GM19193 (cell line): ENCODE data around the gene ZBTB44.

Source experiments
- POLR2A ChIP-seq: IDR thresholded peaks from 4 replicates; pipeline ENCODE4 v1.6.1; 2011; ENCODE audit not compliant: insufficient read depth, insufficient read length; ENCODE audit errors: extremely low read depth

The ZBTB44 gene

GRCh38 chr11:130212431-130212961, 102.2 kb downstream of the ZBTB44 start:
- no peak for TF ChIP-seq POLR2A

- TF ChIP-seq POLR2A = no peak
Observed at GRCh38 chr11:130211781-130212401, 102.8 kb downstream of the ZBTB44 start.

- TF ChIP-seq POLR2A = no peak
Observed at GRCh38 chr11:130211144-130211543, 103.6 kb downstream of the ZBTB44 start.

GRCh38 chr11:130209954-130210854, 104.5 kb downstream of the ZBTB44 start:
- no peak for TF ChIP-seq POLR2A

- TF ChIP-seq POLR2A = no peak
Observed at GRCh38 chr11:130209128-130209932, 105.4 kb downstream of the ZBTB44 start.

- no peak for TF ChIP-seq POLR2A
Observed at GRCh38 chr11:130208241-130209127, 106.2 kb downstream of the ZBTB44 start.

- TF ChIP-seq POLR2A = no peak
Observed at GRCh38 chr11:130206141-130206540, 108.6 kb downstream of the ZBTB44 start.

- TF ChIP-seq POLR2A = no peak
Observed at GRCh38 chr11:130204703-130205095, 110.0 kb downstream of the ZBTB44 start.

- TF ChIP-seq POLR2A = no peak
Observed at GRCh38 chr11:130203766-130204702, 110.7 kb downstream of the ZBTB44 start.

- no peak for TF ChIP-seq POLR2A
Observed at GRCh38 chr11:130202818-130203689, 111.7 kb downstream of the ZBTB44 start.

- TF ChIP-seq POLR2A = no peak
Observed at GRCh38 chr11:130202009-130202817, 112.5 kb downstream of the ZBTB44 start.

GRCh38 chr11:130201026-130201425, 113.7 kb downstream of the ZBTB44 start:
- no peak for TF ChIP-seq POLR2A

GRCh38 chr11:130199792-130200191, 114.9 kb downstream of the ZBTB44 start:
- TF ChIP-seq POLR2A = no peak
